EH (cell line): ENCODE measurements around the gene PARP12.

Experiments used
- DNase-seq: peaks from one replicate; pipeline ENCODE4 v3.0.0-alpha.2; 2015; ENCODE audit warnings: low read depth

PARP12 gene

DNA sequence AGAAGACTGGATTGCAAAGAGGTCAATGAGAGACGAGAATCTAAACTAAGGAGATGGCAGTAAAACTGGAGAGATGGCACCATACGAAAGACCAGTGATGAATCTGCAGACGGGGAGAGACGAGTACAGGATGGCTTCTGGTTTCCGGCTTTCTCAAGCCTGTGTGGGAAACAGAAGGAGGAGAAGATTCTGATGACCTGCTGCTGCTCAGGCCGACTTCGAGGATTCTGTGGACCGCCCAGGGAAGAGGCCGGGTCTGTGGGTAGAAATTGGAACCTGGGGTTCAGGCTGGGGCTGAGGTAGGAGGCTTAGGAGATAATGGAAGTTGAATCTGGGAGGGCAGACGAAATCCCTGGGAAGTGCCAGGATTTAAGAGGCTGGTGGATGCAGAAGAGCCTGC lies 48.6 kb downstream of the PARP12 start:
- DNase-seq, result no peak

- no peak for DNase-seq
These were observed 49.1 kb downstream of the PARP12 start for GRCh38 chr7:140013676-140014075.

GRCh38 chr7:140010194-140010895 lies 52.4 kb downstream of the PARP12 start:
- DNase-seq, result no peak

DNA sequence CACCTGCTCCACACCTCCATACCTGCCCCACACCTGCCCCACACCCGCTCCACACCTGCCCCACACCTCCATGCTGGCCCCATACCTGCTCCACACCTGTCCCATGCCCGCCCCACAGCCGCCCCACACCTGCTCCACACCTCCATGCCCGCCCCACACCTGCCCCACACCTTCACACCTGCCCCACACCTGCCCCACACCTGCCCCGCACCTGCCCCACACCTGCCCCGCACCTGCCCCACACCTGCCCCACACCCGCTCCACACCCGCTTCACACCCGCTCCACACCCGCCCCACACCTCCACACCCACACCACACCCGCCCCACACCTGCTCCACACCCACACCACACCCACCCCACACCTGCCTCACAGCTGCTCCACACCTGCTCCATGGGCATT lies 53.0 kb downstream of the PARP12 start:
- DNase-seq, result no peak

- no peak for DNase-seq
These were observed 53.8 kb downstream of the PARP12 start for GRCh38 chr7:140008755-140009610.

DNA sequence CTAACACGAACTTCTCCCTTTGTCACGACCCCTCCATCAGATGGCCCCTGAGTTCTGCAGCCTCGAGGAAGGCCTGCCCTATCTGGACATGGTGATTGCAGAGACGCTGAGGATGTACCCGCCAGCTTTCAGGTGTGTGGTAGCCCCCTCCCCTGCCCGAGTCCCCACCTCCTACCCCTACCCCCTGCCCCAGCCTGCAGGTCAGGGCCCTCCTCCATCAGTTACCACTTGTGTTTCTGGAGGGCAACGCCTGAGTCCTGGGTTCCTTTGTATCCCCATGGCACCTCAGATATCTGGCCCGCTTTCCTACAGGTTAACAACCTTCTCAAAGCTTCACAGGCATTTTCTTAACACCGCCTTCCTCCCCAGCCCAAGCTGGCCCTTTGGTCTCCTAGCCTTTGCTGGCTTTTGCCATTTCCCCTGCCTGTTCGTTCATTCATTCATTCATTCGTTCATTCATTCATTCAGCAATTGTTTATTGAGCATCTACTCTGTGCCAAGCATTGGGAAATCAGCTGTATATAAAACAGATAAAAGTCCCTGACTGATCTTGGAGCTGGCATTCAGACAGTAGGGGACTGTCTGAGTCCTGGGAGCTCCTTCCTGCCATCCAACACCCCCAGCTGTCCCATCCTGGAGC lies 55.6 kb downstream of the PARP12 start:
- no peak for DNase-seq

GRCh38 chr7:140006600-140006999 lies 56.2 kb downstream of the PARP12 start:
- DNase-seq, result no peak

- DNase-seq, result peak; percentile 22
These were observed 56.8 kb downstream of the PARP12 start for GRCh38 chr7:140005754-140006503.

- no peak for DNase-seq
These were observed 57.4 kb downstream of the PARP12 start for GRCh38 chr7:140005341-140005740.

GRCh38 chr7:140004672-140005071 lies 58.1 kb downstream of the PARP12 start:
- no peak for DNase-seq

GRCh38 chr7:140003913-140004382 lies 58.8 kb downstream of the PARP12 start:
- peak; percentile 66 for DNase-seq

- no peak for DNase-seq
These were observed 62.0 kb downstream of the PARP12 start for GRCh38 chr7:140000666-140001268.

DNA sequence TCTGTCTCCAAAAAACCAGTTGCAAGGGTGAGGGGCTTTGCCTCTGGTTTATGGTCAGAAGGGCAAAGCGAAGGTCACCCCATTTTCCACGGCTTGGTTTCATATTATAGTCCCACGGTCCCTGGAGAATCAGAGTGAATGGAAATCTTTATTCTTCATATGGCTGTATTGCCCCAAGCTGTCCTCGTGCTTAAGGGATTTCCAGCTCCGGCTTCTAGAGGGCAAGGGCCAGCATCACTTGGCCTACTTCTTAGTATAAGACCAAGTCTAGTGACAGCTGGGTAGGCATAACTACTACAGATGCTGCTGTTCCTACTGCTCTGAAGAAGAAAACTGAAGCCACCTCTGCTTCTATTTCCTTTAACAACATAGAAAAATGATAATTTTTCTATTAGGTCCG lies 63.2 kb downstream of the PARP12 start:
- DNase-seq, result no peak

DNA sequence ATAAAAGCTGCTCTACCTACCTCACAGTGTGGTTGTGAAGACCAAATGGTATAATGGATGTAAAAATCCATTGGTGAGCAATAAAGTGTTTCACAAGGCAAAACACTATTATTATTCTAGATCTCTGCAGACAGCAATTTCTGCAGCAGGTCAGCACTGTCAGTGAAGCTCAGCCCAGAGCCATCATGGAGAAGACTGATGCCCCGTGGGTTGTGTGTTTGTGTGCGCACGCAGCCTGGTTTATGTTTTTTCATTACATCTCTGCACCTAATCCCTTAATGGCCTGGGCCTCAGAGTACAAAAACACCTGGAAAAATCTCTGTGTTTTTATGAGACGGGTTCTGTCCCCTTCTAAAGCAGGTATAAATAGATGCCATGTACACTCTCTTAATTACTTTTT lies 64.2 kb downstream of the PARP12 start:
- no peak for DNase-seq

- peak; percentile 38 for DNase-seq
These were observed 67.5 kb downstream of the PARP12 start for GRCh38 chr7:139995017-139995915.

DNA sequence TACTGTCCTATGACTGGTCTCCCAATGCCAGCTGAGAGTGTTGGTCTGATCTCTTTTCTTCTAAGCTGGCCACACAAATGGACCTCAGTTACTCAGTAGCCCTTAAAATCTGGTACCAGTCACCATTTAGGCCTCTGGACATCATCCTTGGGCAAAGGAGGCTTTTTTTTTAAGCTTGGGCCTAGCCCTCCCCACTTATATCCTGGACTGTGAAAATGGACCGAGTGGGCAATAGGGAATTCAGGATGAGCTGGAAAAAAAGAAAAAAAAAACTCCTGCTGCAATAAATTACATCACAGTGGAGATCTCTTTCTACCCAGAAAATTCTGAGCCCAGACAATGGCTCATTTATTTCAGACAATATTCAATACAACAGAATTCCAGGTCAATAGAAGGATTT lies 68.4 kb downstream of the PARP12 start:
- no peak for DNase-seq

DNA sequence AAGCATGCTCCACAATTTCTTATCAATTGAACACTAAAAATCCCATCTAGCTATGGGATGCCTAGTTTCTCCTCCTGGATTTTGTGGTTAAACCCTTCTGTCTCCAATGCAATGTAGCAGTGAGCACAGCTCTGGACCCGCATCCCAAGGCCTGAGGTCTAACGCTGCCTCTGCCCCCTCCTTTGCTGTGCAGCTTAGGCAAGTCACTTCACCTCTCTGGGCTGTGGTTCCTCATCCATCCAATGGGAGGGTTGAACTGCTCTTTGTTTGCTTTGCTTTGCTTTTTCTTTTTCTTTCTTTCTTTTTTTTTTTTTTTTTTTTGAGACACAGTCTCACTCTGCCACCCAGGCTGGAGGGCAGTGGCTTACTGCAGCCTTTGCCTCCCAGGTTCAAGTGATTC lies 69.2 kb downstream of the PARP12 start:
- no peak for DNase-seq

GRCh38 chr7:139993169-139993568 lies 69.6 kb downstream of the PARP12 start:
- DNase-seq, result no peak

GRCh38 chr7:139992353-139993044 lies 70.3 kb downstream of the PARP12 start:
- no peak for DNase-seq

- no peak for DNase-seq
These were observed 70.8 kb downstream of the PARP12 start for GRCh38 chr7:139991911-139992310.
